GM12872 (cell line): Measurements from ENCODE around the gene ARL3.

Source experiments
- CTCF ChIP-seq: IDR thresholded peaks from 3 replicates; pipeline ENCODE4 v1.5.1; 2011; ENCODE audit warnings: low read depth, mild to moderate bottlenecking, low read length, moderate library complexity; ENCODE audit not compliant: insufficient read depth

The ARL3 gene

DNA sequence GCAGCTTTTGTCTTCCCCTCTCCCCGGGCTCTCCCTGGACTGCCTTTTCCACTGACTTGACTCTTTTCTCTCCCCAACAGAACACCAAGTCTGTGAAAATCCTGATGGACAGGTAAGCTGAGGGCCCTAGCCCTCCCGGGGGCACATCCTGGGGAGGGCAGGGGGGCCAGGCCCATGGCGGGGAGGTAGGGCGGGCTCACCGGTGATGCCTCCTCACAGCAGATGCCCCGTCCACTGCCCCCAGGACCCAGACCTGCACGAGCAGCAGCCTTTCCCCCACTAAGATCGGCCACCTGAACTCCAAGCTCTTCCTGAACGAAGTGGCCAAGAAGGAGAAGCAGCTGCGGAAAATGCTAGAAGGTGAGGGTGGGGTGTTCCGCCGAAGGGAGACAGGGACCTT lies 58.2 kb downstream of the ARL3 start:
- no peak for TF ChIP-seq CTCF

DNA sequence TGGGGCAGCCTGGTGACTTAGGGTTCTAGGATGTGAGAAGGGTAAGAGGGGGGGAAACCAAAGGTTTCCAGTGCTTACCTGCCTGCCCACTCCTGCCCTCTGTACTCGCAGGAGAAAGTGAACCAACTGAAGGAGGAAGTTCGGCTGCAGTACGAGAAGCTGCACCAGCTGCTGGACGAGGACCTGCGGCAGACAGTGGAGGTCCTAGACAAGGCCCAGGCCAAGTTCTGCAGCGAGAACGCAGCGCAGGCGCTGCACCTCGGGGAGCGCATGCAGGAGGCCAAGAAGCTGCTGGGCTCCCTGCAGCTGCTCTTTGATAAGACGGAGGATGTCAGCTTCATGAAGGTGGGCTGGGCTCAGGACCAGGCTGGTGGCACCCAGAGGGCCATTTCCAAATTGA lies 59.2 kb downstream of the ARL3 start:
- TF ChIP-seq CTCF: no peak

DNA sequence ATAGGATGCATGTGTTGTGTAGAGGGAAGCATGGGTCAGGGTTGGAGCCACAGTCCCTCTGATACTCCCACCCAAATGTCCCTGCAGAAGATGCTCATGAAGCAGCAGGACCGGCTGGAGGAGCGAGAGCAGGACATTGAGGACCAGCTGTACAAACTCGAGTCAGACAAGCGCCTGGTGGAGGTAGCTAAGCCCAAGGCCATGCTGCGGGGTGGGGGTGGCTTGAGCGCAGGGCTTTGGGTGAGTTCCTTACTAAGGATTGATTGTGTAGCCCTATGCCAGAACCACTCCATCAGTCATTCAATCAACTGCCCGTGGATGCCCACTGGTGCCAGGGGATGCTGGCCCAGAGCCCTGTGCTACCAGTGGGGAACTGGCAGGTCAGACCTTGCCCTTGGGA lies 59.6 kb downstream of the ARL3 start:
- TF ChIP-seq CTCF: no peak

DNA sequence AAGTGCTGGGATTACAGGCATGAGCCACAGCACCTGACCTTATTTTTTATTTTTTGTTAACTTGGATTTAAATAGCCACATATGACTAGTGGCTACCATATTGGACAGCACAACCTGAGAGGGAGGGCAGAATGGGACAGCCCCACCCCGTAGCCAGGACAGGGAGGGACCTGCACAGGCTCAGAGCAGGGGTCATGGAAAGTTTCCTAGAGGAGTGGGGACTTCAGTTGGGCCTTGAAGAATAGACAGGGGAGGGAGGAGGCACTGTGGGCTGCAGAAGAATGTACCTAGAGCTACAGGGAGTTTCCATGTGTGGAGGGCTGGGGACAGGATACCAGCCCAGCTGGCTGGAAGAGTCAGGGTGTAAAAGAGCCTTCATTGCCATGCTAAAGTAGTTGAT lies 61.1 kb downstream of the ARL3 start:
- TF ChIP-seq CTCF: no peak

- TF ChIP-seq CTCF: no peak
Observed at GRCh38 chr10:102652170-102652916, 61.9 kb downstream of the ARL3 start.

GRCh38 chr10:102651455-102652169 lies 62.6 kb downstream of the ARL3 start:
- no peak for TF ChIP-seq CTCF

DNA sequence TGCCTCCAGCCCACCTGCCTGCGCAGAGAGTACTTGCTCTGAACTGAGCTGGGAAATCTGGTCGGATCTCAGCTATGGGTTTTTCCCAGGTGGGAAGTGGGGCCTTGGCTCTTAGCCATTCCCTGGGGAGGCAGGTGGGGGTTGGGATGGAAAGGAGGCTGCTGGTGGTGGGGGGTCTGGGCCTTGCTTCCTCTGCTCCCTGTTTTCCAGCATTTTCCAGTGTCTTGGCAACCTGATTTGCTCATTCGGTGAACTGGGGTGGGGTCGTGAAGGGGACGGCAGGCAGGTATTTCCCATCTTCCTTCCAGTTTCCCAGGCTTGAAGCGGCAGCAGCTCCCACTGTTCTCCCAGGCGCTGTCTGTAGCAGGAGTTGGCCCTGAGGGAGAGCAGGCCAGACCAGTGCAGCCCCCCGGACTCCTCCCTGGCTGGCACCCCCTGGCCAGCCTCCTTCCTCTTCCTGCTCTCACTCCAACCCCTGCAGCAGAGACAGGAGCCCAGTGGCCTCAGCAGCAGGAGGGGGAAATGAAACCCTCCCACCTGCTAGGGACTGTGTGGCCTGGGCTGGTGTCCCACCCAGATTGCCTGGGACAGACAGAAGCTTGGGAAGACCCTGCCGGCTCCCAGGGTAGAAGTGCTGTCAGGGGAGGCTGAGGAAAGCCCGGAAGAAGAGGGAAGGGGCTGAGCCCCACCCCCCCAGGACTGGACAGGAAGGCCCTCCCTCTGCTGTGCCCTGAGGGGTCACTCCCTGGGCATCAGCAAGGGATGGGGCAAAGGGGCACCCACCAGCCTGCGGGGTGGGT lies 63.3 kb downstream of the ARL3 start:
- TF ChIP-seq CTCF: no peak
